H9 (cell line): ENCODE data around the gene PKNOX2. TPM values are rescaled to one million over a fixed set of nuclear protein-coding genes. Genes with fewer than 3 reads are reported as not detected.
A peak's percentile ranks its signal among the peaks of the same experiment; 100 is the strongest.

ENCODE experiments used
- DNase-seq: peaks from one replicate; pipeline ENCODE4 v3.0.0-alpha.2; 2017
- H2AFZ ChIP-seq: one replicate; pipeline ENCODE4 v1.6.1; 2013; ENCODE audit warnings: mild to moderate bottlenecking, low read length, control low read depth, moderate library complexity
- H2AK5ac ChIP-seq: 2 replicates; pipeline ENCODE4 v1.6.1; 2013; ENCODE audit warnings: low read length, control low read depth, mixed read lengths; ENCODE audit not compliant: insufficient read length
- H2BK120ac ChIP-seq: one replicate; pipeline ENCODE4 v1.6.1; 2013; ENCODE audit warnings: low read depth, mild to moderate bottlenecking, low read length, control low read depth, inconsistent platforms; ENCODE audit not compliant: poor library complexity, severe bottlenecking
- H2BK12ac ChIP-seq: 2 replicates; pipeline ENCODE4 v1.6.1; 2013; ENCODE audit warnings: low read length, control low read depth, mixed read lengths, low read depth; ENCODE audit not compliant: insufficient read length
- H2BK15ac ChIP-seq: 2 replicates; pipeline ENCODE4 v1.6.1; 2013; ENCODE audit warnings: low read depth, low read length, control low read depth
- H2BK20ac ChIP-seq: one replicate; pipeline ENCODE4 v1.6.1; 2013; ENCODE audit warnings: low read depth, mild to moderate bottlenecking, low read length, control low read depth, inconsistent platforms; ENCODE audit not compliant: poor library complexity, severe bottlenecking
- H2BK5ac ChIP-seq: 2 replicates; pipeline ENCODE4 v1.6.1; 2013; ENCODE audit warnings: low read length, control low read depth, mixed read lengths; ENCODE audit not compliant: insufficient read length
- H3K14ac ChIP-seq: 2 replicates; pipeline ENCODE4 v1.6.1; 2013; ENCODE audit warnings: low read length, control low read depth; ENCODE audit not compliant: insufficient read depth
- H3K18ac ChIP-seq: 2 replicates; pipeline ENCODE4 v1.6.1; 2013; ENCODE audit warnings: low read depth, mild to moderate bottlenecking, mixed read lengths, low read length, control low read depth; ENCODE audit not compliant: insufficient read length
- H3K23ac ChIP-seq: 2 replicates; pipeline ENCODE4 v1.6.1; 2013; ENCODE audit warnings: low read length, control low read depth, mixed read lengths, low read depth; ENCODE audit not compliant: insufficient read length
- H3K23me2 ChIP-seq: 2 replicates; pipeline ENCODE4 v1.6.1; 2013; ENCODE audit warnings: low read depth, mild to moderate bottlenecking, mixed read lengths, low read length, control low read depth; ENCODE audit not compliant: insufficient read length, poor library complexity, severe bottlenecking
- H3K27ac ChIP-seq: 2 replicates; pipeline ENCODE4 v1.5.1; 2013; ENCODE audit warnings: low read length, control low read depth, mixed read lengths, low read depth; ENCODE audit not compliant: insufficient read length
- H3K27me3 ChIP-seq: 2 replicates; pipeline ENCODE4 v1.6.1; 2013; ENCODE audit warnings: low read length, control low read depth, inconsistent platforms; ENCODE audit not compliant: insufficient read depth
- H3K4ac ChIP-seq: 2 replicates; pipeline ENCODE4 v1.6.1; 2013; ENCODE audit warnings: low read depth, mild to moderate bottlenecking, control low read depth, inconsistent platforms, low read length, moderate library complexity
- H3K4me1 ChIP-seq: 2 replicates; pipeline ENCODE4 v1.6.1; 2013; ENCODE audit warnings: low read length, control low read depth, inconsistent platforms; ENCODE audit not compliant: insufficient read depth
- H3K4me2 ChIP-seq: 2 replicates; pipeline ENCODE4 v1.6.1; 2013; ENCODE audit warnings: low read length, control low read depth, mixed read lengths; ENCODE audit not compliant: insufficient read length, insufficient read depth
- H3K56ac ChIP-seq: 2 replicates; pipeline ENCODE4 v1.6.1; 2013; ENCODE audit warnings: low read depth, mild to moderate bottlenecking, mixed read lengths, low read length, control low read depth; ENCODE audit not compliant: insufficient read length
- H3K79me1 ChIP-seq: 2 replicates; pipeline ENCODE4 v1.6.1; 2013; ENCODE audit warnings: low read depth, mild to moderate bottlenecking, moderate library complexity, low read length, control low read depth, inconsistent platforms; ENCODE audit not compliant: insufficient read depth, poor library complexity, severe bottlenecking
- H3K79me2 ChIP-seq: 2 replicates; pipeline ENCODE4 v1.6.1; 2013; ENCODE audit warnings: low read length, control low read depth, inconsistent platforms; ENCODE audit not compliant: insufficient read depth
- H3K9ac ChIP-seq: 2 replicates; pipeline ENCODE4 v1.6.1; 2013; ENCODE audit warnings: low read length, control low read depth, mixed read lengths; ENCODE audit not compliant: insufficient read length; ENCODE audit errors: extremely low read depth
- H3K9me3 ChIP-seq: one replicate; pipeline ENCODE4 v1.6.1; 2013; ENCODE audit warnings: low read depth, low read length, inconsistent platforms; ENCODE audit not compliant: control insufficient read depth
- H3T11ph ChIP-seq: one replicate; pipeline ENCODE4 v1.6.1; 2013; ENCODE audit warnings: mild to moderate bottlenecking, low read length, control low read depth, inconsistent platforms
- H4K20me1 ChIP-seq: one replicate; pipeline ENCODE4 v1.6.1; 2013; ENCODE audit not compliant: control insufficient read depth, insufficient read length, insufficient read depth
- H4K5ac ChIP-seq: 2 replicates; pipeline ENCODE4 v1.6.1; 2013; ENCODE audit warnings: low read depth, mild to moderate bottlenecking, mixed read lengths, low read length, control low read depth; ENCODE audit not compliant: insufficient read length
- H4K8ac ChIP-seq: replicated peaks from 2 replicates; pipeline ENCODE4 v1.6.1; 2013; ENCODE audit warnings: low read length, control low read depth, mixed read lengths, low read depth; ENCODE audit not compliant: insufficient read length
- H4K91ac ChIP-seq: 2 replicates; pipeline ENCODE4 v1.6.1; 2013; ENCODE audit warnings: low read depth, mild to moderate bottlenecking, moderate library complexity, mixed read lengths, low read length, control low read depth; ENCODE audit not compliant: insufficient read length
- H3K27ac Mint-ChIP-seq, 3 experiments: 2 replicates in 2 of 3; 3 replicates in 1 of 3; pipeline ENCODE4 v1.8.0; 2020 to 2021; ENCODE audit warnings: mixed read lengths in 3 of 3, mild to moderate bottlenecking in 1 of 3, moderate library complexity in 1 of 3
- H3K27me3 Mint-ChIP-seq: 2 replicates; pipeline ENCODE4 v1.8.0; 2021; ENCODE audit warnings: low read depth, mild to moderate bottlenecking, moderate library complexity, mixed read lengths
- H3K36me3 Mint-ChIP-seq, 3 experiments: 2 replicates in 2 of 3; 3 replicates in 1 of 3; pipeline ENCODE4 v1.8.0; 2020 to 2021; ENCODE audit warnings: low read depth in 3 of 3, mixed read lengths in 3 of 3; ENCODE audit not compliant: insufficient read depth in 1 of 3
- H3K4me1 Mint-ChIP-seq, 2 experiments: 2 replicates each; pipeline ENCODE4 v1.8.0; 2020; ENCODE audit warnings: mixed read lengths in 2 of 2
- H3K4me3 Mint-ChIP-seq, 2 experiments: 2 replicates in 1 of 2; 3 replicates in 1 of 2; pipeline ENCODE4 v1.8.0; 2020 to 2021; ENCODE audit warnings: mild to moderate bottlenecking in 2 of 2, mixed read lengths in 2 of 2, moderate library complexity in 1 of 2
- H3K9me3 Mint-ChIP-seq, 2 experiments: 2 replicates in 1 of 2; 3 replicates in 1 of 2; pipeline ENCODE4 v1.8.0; 2020; ENCODE audit warnings: mild to moderate bottlenecking in 2 of 2, mixed read lengths in 2 of 2, moderate library complexity in 1 of 2
- CTCF ChIP-seq: fragments of 200-600 bp; sonication (generic); conservative IDR thresholded peaks from 3 replicates; pipeline ENCODE4 v1.8.0; 2021; ENCODE audit warnings: antibody characterized with exemption, mild to moderate bottlenecking
- WGBS: extraction: QIAGEN DNeasy Blood & Tissue Kit; methylation state at CpG from one replicate; pipeline ENCODE4 v1.1.7; 2013; ENCODE audit warnings: missing lambda C conversion rate, low lambda C conversion rate, mixed read lengths; ENCODE audit not compliant: insufficient read length; ENCODE audit errors: extremely low coverage; 5-methylcytosine and 5-hydroxymethylcytosine counted together
- total RNA-seq: library from RNA; stranded (reverse); gene quantifications from 2 replicates; pipeline ENCODE4 v1.2.1, GENCODE V29; 2021

PKNOX2 gene
- total RNA-seq, 1 experiment from 2014 or later, result 1.3 TPM

GRCh38 chr11:125214601-125215565 lies 50.3 kb downstream of the PKNOX2 start:
- Histone ChIP-seq H3K79me2 (no peaks in the 10 kb centered on the region), H4K91ac (no peak overlapping the region), H3K4me1 (peaks cover 14% of the 10 kb centered on the region; the same call in 1 of the 2 replicates), H2BK5ac (no peak overlapping the region), H4K20me1 (no peaks in the 10 kb centered on the region), H3K4ac (no peak overlapping the region), H2BK12ac (no peak overlapping the region), H4K5ac (no peak overlapping the region), H3K56ac (no peak overlapping the region), H3T11ph (no peak overlapping the region), H3K9ac (no peak overlapping the region), H3K23ac (no peak overlapping the region), H3K14ac (no peak overlapping the region), H3K27me3 (no peaks in the 10 kb centered on the region), H2AK5ac (no peak overlapping the region), H2BK20ac (no peak overlapping the region), H2BK120ac (no peak overlapping the region), H4K8ac (no peak overlapping the region), H2BK15ac (no peak overlapping the region), H2AFZ (no peak overlapping the region), H3K23me2 (no peaks in the 10 kb centered on the region), H3K18ac (no peak overlapping the region), H3K27ac (no peak overlapping the region), H3K79me1 (no peaks in the 10 kb centered on the region), H3K4me2 (no peak overlapping the region), H3K9me3 (no peaks in the 10 kb centered on the region)
- Mint-ChIP-seq H3K9me3 (no peaks in the 10 kb centered on the region), H3K27me3 (peaks cover 10% of the 10 kb centered on the region), H3K27ac (peak overlapping the region; percentile 29 to 87 (median 83); a peak in 6 of 7 replicates), H3K4me1 (peaks cover 42 to 75% of the 10 kb centered on the region in 2 experiments), H3K4me3 (peak overlapping the region in 1 of 2 experiments; percentile 5; a peak in 1 of 5 replicates), H3K36me3 (no peaks in the 10 kb centered on the region)
- no peak for TF ChIP-seq CTCF
- no CpG with 5 or more reads among the region's 18 CpGs for WGBS
- no peak for DNase-seq
